ENCODE results near the gene WDSUB1.

The WDSUB1 gene

DNA sequence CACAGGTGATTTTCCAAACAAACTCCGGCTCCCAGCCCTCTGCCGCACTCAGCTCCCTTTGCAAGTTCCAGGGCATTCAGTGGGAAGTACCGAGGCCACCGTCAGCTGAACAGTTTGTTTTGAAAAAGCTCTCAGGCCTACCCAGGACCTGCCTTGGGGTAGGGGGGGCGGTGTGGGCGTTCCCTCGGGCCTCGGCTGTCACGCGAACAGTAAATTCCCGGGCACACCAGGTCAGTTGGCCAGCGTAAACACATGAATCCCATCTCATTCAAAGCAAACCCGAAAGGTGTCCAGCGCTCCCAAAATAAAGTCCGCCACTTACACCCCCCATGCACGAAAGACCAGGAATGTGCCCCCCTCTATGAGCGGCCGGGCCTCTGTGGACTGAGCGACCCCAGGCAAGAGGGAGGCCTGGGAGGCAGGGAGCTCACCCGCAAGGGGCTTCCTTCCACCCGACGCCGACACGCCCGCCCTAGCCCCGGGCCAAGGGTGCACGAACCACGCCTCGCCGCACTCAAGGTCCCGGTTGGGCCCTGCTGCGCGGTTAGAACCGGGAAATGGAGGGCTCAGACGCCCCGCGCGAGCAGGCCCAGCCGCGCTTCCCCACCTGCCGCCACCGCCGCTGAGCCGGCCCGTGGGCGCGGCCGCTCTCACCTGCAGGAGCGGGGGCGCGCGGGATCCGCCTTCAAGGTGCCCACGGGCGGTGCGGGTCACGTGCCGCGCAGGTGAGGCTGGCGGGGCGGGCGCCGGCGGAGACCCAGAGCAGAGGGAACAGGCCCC, at the start of gene WDSUB1:
WDSUB1 (minus strand) TSS at position 775 of the 780 bp plus-strand sequence. CDS start 3,634 bp downstream, outside the sequence.
- in situ Hi-C loops (cut with MboI; ENCODE audit: low sequenced_read_pairs) = no loop called here

- in situ Hi-C loops (cut with MboI; ENCODE audit: low sequenced_read_pairs) = no loop called here
These were observed 40.2 kb upstream of the WDSUB1 start for GRCh38 chr2:159326569-159327255.

- in situ Hi-C loops (cut with MboI; ENCODE audit: low sequenced_read_pairs) = no loop called here
These were observed 35.9 kb upstream of the WDSUB1 start for GRCh38 chr2:159322419-159322818.

- in situ Hi-C loops (cut with MboI; ENCODE audit: low sequenced_read_pairs) = no loop called here
These were observed 31.0 kb upstream of the WDSUB1 start for GRCh38 chr2:159317392-159318088.

GRCh38 chr2:159307942-159308341, 21.4 kb upstream of the WDSUB1 start:
- in situ Hi-C loops (cut with MboI; ENCODE audit: low sequenced_read_pairs) = no loop called here

- in situ Hi-C loops (cut with MboI; ENCODE audit: low sequenced_read_pairs) = no loop called here
These were observed 14.1 kb upstream of the WDSUB1 start for GRCh38 chr2:159300586-159300985.

DNA sequence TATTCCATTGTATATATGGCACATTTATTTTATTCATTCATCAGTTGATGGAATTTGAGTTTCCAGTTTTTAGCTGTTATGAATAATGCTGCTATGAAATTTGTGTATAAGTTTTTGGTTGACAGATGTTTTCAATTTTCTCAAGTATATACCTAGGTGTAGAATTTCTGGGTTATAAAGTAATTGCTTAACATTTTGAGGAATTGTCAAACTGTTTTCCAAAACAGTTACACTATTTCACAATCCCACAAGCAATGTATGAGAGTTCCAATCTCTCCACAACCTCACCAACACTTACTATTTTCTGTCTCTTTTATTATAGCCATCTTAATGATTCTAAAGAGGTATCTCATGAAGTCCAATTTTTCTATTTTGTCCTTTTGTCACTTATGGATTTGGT, 12.5 kb upstream of the WDSUB1 start:
- in situ Hi-C loops (cut with MboI; ENCODE audit: low sequenced_read_pairs) = no loop called here

- in situ Hi-C loops (cut with MboI; ENCODE audit: low sequenced_read_pairs) = no loop called here
These were observed 10.7 kb upstream of the WDSUB1 start for GRCh38 chr2:159297042-159297707.

- in situ Hi-C loops (cut with MboI; ENCODE audit: low sequenced_read_pairs) = no loop called here
These were observed 5.7 kb upstream of the WDSUB1 start for GRCh38 chr2:159292157-159292556.

GRCh38 chr2:159290289-159290907, 3.9 kb upstream of the WDSUB1 start:
- in situ Hi-C loops (cut with MboI; ENCODE audit: low sequenced_read_pairs) = no loop called here

GRCh38 chr2:159287733-159288132, 1.2 kb upstream of the WDSUB1 start:
- in situ Hi-C loops (cut with MboI; ENCODE audit: low sequenced_read_pairs) = no loop called here

DNA sequence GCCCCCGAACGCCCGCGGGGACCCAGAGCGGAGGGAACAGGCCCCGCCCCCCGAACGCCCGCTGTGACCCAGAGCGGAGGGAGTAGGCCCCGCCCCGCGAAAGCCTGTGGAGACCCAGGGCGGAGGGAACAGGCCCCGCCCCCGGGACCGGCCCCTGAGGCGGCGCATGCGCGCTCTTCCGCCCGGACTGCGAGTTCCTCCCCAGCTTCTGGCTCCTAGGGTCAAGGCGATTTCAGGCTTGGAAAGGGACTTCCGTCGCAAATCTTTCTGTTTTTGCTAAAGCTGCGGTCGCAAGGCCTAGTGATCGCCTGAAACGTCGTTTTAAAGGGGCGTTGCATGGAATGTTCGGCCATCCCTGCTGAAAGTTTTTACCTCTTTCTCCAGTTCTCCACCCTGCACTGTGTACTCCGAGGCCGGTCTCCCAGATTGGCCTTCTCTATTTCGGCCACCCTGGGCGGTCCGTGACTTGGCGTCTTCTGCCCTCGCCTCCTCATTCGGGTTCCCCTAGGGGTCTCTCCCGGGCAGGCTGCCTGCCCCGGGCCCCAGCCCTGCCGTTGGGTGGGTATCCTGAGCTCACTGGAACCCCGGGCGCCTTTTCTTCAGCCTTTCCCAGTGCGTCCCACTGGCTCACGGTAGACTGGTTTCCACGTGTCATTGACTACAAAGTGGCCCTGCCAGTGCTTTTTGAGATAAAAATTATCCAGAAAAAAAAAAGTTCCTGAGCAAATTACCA, 372 bp upstream of the WDSUB1 start:
- in situ Hi-C loops (cut with MboI; ENCODE audit: low sequenced_read_pairs) = no loop called here

DNA sequence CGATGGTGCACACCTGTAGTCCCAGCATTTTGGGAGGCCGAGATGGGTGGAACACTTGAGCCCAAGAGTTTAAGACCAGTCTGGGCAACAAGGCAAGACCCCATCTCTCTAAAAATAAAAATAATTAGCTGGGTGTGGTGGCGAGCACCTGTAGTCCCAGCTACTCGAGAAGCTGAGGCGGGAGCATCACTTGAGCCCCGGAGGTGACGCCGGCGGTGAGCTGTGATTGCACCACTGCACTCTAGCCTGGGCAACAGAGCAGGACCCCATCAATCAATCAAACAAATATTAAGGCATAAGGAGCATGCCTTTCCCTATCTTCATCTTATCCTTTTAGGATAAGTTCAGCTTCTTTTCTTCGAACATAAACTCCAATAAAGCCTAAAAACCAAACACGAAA, 1.1 kb downstream of the WDSUB1 start:
- in situ Hi-C loops (cut with MboI; ENCODE audit: low sequenced_read_pairs) = no loop called here

DNA sequence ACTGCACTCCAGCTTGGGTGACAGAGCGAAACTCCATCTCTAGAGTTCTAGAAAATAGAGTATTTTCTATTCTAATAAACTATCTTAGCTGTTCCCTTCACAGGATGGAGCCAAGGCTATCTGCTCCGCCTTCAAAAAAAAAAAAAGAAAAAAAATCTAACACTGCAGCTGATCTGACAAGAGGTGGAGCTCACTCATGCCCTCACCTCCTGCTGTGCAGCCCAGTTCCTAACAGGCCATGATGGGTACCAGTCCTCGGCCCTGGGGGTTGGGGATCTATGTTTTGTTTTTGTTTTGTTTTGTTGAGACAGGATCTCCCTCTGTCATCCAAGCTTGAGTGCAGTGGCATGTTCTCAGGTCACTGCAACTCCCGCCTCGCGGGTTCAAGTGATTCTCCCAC, 3.0 kb downstream of the WDSUB1 start:
- in situ Hi-C loops (cut with MboI; ENCODE audit: low sequenced_read_pairs) = no loop called here

GRCh38 chr2:159281002-159281401, 5.5 kb downstream of the WDSUB1 start:
- in situ Hi-C loops (cut with MboI; ENCODE audit: low sequenced_read_pairs) = no loop called here

GRCh38 chr2:159279700-159280099, 6.8 kb downstream of the WDSUB1 start:
- in situ Hi-C loops (cut with MboI; ENCODE audit: low sequenced_read_pairs) = no loop called here

- in situ Hi-C loops (cut with MboI; ENCODE audit: low sequenced_read_pairs) = no loop called here
These were observed 11.4 kb downstream of the WDSUB1 start for GRCh38 chr2:159275111-159275510.

DNA sequence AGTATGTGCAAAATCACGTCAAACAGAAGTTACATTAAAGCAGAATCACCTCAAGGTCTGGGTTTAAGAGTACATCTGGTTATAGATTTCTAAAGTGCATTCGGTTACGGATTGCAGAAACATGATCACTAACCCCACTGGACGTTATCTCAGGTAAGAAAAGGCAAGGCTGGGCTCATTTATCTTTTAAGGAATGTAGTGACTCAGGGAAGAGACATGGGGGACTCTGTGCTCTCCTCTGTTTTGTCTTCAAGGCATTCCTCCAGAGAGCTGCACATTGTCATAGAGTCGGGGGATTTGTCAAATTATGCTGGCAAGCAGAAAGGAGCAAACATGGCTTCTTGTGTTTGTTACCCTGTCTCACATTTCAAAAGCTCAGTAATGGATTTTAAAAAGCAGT, 14.3 kb downstream of the WDSUB1 start:
- in situ Hi-C loops (cut with MboI; ENCODE audit: low sequenced_read_pairs) = no loop called here

- in situ Hi-C loops (cut with MboI; ENCODE audit: low sequenced_read_pairs) = no loop called here
These were observed 15.6 kb downstream of the WDSUB1 start for GRCh38 chr2:159270744-159271379.

GRCh38 chr2:159267921-159268320, 18.6 kb downstream of the WDSUB1 start:
- in situ Hi-C loops (cut with MboI; ENCODE audit: low sequenced_read_pairs) = no loop called here
